Esophagus squamous epithelium (tissue), 5 donors: ENCODE results near the gene IMPG1. TPM values are rescaled to one million over a fixed set of nuclear protein-coding genes. Genes with fewer than 3 reads are reported as not detected.

Experiments used
- DNase-seq: peaks from one replicate; lab custom pipeline; 2025; lab: John Stamatoyannopoulos, UW
- H3K27ac ChIP-seq, 4 donors: fragments of 200-600 bp; sonication (generic); one replicate each; pipeline ENCODE4 v1.5.1; 2016 to 2019; ENCODE audit warnings: mild to moderate bottlenecking in 1 of 4
- H3K27me3 ChIP-seq, 4 donors: fragments of 200-600 bp; sonication (generic); 1 replicate in 3 of 4; 2 replicates in 1 of 4; pipeline versions ENCODE4 v1.5.1 to v1.6.0; 2017 to 2021; ENCODE audit warnings: antibody characterized with exemption in 1 of 4
- H3K36me3 ChIP-seq, 3 donors: fragments of 200-600 bp; sonication (generic); one replicate each; pipeline ENCODE4 v1.5.1; 2016 to 2019
- H3K4me1 ChIP-seq, 3 donors: fragments of 200-600 bp; sonication (generic); one replicate each; pipeline ENCODE4 v1.5.1; 2017 to 2019
- H3K4me3 ChIP-seq, 4 donors: fragments of 200-600 bp; sonication (generic); 1 replicate in 3 of 4; 2 replicates in 1 of 4; pipeline ENCODE4 v1.5.1; 2016 to 2019; ENCODE audit warnings: mild to moderate bottlenecking in 2 of 4, moderate library complexity in 1 of 4
- H3K9me3 ChIP-seq, 3 donors: fragments of 200-600 bp; sonication (generic); one replicate each; pipeline ENCODE4 v1.5.1; 2016 to 2019
- CTCF ChIP-seq, 6 experiments: fragments of 450-650 bp in 4 of 6; fragments of 200-600 bp in 2 of 6; sonication (generic) in 2 of 6; IDR thresholded peaks; one replicate each; pipeline ENCODE4 v1.5.1; 2016 to 2019; ENCODE audit warnings: antibody characterized with exemption in 6 of 6, mild to moderate bottlenecking in 4 of 6, moderate library complexity in 4 of 6
- POLR2A ChIP-seq, 4 donors: fragments of 450-650 bp; IDR thresholded peaks; one replicate each; pipeline ENCODE4 v1.6.1; 2017; ENCODE audit warnings: antibody characterized with exemption in 4 of 4, mild to moderate bottlenecking in 4 of 4, moderate library complexity in 3 of 4
- WGBS, 2 donors: methylation state at CpG; one replicate each; pipeline ENCODE4 v1.1.5; 2018; 5-methylcytosine and 5-hydroxymethylcytosine counted together
- intact Hi-C: fragments of 100-400 bp; cut with DNase I; formaldehyde crosslinking; loops from one replicate; pipeline ENCODE4 v1.15.0; 2022
- total RNA-seq, 4 donors: library from RNA; depleted of rRNA; stranded (reverse); fragments of >200 nt; gene quantifications; one replicate each; pipeline ENCODE4 v1.1.0, GENCODE V29; 2016
- donor health status: DM: yes; HTN: yes; CAD: no.

Gene IMPG1
- total RNA-seq, 4 donors from 2014 or later: 0.13 TPM; not detected in 3

DNA sequence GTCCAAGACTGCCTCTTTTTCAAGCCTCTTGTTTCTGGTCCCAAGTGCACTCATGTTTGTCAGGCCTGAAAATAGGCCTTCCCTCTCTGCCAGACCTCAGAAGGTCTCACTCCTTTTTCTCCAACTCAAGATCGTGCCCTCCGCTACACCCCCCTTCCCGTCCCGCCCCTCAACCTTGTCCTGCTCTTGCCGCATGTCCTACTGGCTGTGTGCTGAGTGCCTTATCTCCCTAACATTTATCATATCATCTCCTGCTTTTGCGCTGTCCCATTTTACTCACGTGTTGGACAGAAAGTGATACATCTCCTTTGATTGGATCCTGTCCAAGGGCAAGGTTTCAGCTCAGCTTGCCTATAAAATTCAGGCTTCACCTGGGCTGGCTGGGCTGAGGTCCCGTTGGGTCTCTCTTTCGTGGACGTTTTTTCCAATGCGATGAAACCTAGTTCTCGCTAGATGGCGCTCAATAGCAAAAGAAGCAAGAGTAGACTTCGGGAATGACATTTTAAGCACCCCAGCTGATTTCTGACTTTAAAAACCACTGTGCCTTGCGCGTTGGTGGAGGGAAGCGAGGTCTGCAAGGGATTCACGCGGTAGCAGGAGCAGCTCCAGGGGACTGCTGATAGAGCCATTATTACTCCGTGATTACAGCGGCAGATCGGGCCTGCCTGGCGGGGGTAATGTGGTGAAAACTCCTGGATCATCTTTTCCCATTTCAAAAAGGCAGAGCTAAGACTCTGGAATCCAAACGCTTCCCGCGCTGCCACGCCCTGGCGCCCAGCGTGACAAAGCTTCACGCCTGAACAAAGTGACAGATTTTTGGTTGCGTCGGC lies 137.6 kb downstream of the IMPG1 start:
- H3K27ac ChIP-seq: no peak overlapping the region
- DNase-seq: no peak
- H3K27me3 ChIP-seq: peaks cover 0 to 15% (median 0%) of the 10 kb centered on the region in 4 donors
- H3K36me3 ChIP-seq: no peaks in the 10 kb centered on the region
- TF ChIP-seq CTCF (IDR thresholded peaks at IDR 0.05) (peak in 5 of 6 experiments; percentile 40 to 63 (median 45)), POLR2A (IDR thresholded peaks at IDR 0.05) (no peak)
- intact Hi-C loops: no loop called here
- peaks cover 0 to 11% (median 6%) of the 10 kb centered on the region in 3 donors for H3K4me1 ChIP-seq
- no peaks in the 10 kb centered on the region for H3K9me3 ChIP-seq
- WGBS, 2 donors: 5 to 9% methylated on average over 14 to 24 of the region's 32 CpGs
- peak overlapping the region; percentile 9 to 56 (median 36) for H3K4me3 ChIP-seq

- Histone ChIP-seq H3K27me3 (peaks cover 0 to 15% (median 0%) of the 10 kb centered on the region in 4 donors), H3K9me3 (no peaks in the 10 kb centered on the region), H3K4me3 (no peak overlapping the region), H3K27ac (no peak overlapping the region), H3K4me1 (peaks cover 0 to 11% (median 6%) of the 10 kb centered on the region in 3 donors), H3K36me3 (no peaks in the 10 kb centered on the region)
- TF ChIP-seq CTCF (IDR thresholded peaks at IDR 0.05): no peak
- no peak for TF ChIP-seq POLR2A (IDR thresholded peaks at IDR 0.05)
- no peak for DNase-seq
- intact Hi-C loops: no loop called here
- 64 to 82% methylated on average over 5 to 7 of the region's 7 CpGs for WGBS, 2 donors
Measured at GRCh38 chr6:75933387-75933975, 139.0 kb downstream of the IMPG1 start.

DNA sequence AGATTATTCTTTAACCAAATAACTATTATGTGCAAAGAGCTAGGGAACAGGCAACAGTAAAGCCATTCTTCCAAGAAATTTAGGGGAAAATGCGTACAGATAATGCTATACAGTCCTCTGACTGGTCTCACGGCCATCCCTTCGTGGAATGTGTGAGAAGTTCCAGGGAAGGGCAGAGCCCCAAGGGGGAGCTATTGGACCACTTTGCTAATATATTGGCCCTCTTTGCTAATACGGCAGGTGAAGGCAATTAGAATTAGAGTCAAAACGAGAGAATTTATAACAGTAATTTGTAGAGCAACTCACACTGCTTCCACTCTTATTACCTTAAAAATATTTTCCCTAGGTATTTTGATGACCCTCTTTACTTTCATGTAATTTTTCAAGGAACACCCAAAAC lies 140.4 kb downstream of the IMPG1 start:
- H3K9me3 ChIP-seq: no peaks in the 10 kb centered on the region
- no peak overlapping the region for H3K4me3 ChIP-seq
- intact Hi-C loops: no loop called here
- no peaks in the 10 kb centered on the region for H3K36me3 ChIP-seq
- TF ChIP-seq CTCF (IDR thresholded peaks at IDR 0.05) (peak in 2 of 6 experiments; percentile 19 to 22), POLR2A (IDR thresholded peaks at IDR 0.05) (no peak)
- H3K4me1 ChIP-seq: peaks cover 0 to 11% (median 6%) of the 10 kb centered on the region in 3 donors
- H3K27me3 ChIP-seq: peaks cover 0 to 15% (median 0%) of the 10 kb centered on the region in 4 donors
- 54 to 65% methylated on average over 5 of the region's 5 CpGs for WGBS, 2 donors
- no peak overlapping the region for H3K27ac ChIP-seq
- no peak for DNase-seq

GRCh38 chr6:75931011-75931680 lies 141.3 kb downstream of the IMPG1 start:
- intact Hi-C loops: no loop called here

More at GRCh38 chr6:75931011-75931680, 141.3 kb downstream of the IMPG1 start:
- Histone ChIP-seq H3K27me3 (peaks cover 0 to 14% (median 0%) of the 10 kb centered on the region in 4 donors), H3K4me3 (no peak overlapping the region), H3K36me3 (no peaks in the 10 kb centered on the region), H3K27ac (no peak overlapping the region), H3K9me3 (no peaks in the 10 kb centered on the region), H3K4me1 (peaks cover 0 to 11% (median 6%) of the 10 kb centered on the region in 3 donors)
- 68 to 78% methylated on average over 10 to 11 of the region's 11 CpGs for whole genome bisulfite sequencing, 2 donors
- no peak for DNase-seq
- TF ChIP-seq POLR2A (IDR thresholded peaks at IDR 0.05) (no peak), CTCF (IDR thresholded peaks at IDR 0.05) (no peak)
